ENCODE results near the gene SLC27A1.
A peak's percentile ranks its signal among the peaks of the same experiment; 100 is the strongest.

SLC27A1 gene

GRCh38 chr19:17470068-17470841, at the start of gene SLC27A1:
Gene SLC27A1, plus strand, starts transcription at chr19:17470524. Its CDS starts 17 bp downstream, at chr19:17470541.
- DNase-seq (ENCODE audit: low read depth) = peak; percentile 96

- DNase-seq (ENCODE audit: low read depth) = no peak
Measured at GRCh38 chr19:17421942-17422341, 48.4 kb upstream of the SLC27A1 start.

DNA sequence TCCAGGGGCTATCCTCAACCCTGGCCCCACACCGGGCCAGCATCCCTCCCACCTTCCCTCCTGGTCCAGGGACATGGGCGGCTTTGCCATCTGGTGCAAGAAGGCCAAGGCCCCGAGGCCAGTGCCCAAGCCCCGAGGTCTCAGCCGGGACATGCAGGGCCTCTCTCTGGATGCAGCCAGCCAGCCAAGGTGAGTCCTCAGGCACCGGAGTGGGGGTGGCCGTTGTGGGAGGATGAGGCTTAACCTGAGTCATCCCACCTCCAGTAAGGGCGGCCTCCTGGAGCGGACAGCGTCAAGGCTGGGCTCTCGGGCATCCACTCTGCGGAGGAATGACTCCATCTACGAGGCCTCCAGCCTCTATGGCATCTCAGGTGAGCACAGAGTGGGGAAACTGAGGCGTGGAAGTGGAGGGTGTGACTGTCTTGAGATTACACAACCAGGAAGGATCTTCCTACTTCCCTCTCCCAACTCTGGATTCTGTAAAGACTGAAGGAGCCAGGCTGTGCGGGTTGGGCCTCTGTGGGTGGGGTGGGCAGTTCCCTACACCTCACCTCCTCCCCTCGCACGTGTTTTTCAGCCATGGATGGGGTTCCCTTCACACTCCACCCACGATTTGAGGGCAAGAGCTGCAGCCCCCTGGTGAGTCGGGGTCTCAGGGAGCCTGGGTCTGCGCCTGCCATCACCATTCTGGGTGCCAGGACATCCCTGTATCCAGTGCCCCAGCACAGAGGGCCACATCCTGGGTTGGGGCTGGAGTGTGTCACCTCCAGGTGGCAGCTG, 46.7 kb upstream of the SLC27A1 start:
- no peak for DNase-seq (ENCODE audit: low read depth)

GRCh38 chr19:17424743-17425365, 45.5 kb upstream of the SLC27A1 start:
- no peak for DNase-seq (ENCODE audit: low read depth)

DNA sequence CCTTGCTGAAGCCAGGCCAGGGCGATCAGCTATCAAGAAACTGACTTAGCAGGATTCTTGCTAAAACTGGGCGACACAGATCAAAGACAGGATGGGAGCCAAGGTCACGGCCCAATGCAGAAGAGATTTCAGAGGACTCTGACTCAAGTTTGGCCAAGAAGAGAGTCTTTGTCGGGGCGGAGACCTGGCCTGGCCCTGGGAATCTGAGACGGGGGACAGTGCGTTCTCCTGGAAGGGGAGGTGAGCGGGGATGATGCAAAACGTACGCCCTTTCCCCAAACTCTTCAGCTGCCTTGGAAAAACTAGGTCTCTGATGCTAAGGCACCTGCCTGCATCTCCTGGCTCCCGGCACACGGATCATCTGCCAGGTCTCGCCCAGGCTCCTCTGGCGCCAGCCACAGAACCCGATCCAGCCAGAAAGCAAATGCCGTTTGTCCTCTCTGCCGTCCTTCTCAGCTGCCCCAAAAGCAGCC, 40.6 kb upstream of the SLC27A1 start:
- no peak for DNase-seq (ENCODE audit: low read depth)

GRCh38 chr19:17431417-17431816, 38.9 kb upstream of the SLC27A1 start:
- DNase-seq (ENCODE audit: low read depth) = no peak

GRCh38 chr19:17435218-17435617, 35.1 kb upstream of the SLC27A1 start:
- DNase-seq (ENCODE audit: low read depth) = no peak

DNA sequence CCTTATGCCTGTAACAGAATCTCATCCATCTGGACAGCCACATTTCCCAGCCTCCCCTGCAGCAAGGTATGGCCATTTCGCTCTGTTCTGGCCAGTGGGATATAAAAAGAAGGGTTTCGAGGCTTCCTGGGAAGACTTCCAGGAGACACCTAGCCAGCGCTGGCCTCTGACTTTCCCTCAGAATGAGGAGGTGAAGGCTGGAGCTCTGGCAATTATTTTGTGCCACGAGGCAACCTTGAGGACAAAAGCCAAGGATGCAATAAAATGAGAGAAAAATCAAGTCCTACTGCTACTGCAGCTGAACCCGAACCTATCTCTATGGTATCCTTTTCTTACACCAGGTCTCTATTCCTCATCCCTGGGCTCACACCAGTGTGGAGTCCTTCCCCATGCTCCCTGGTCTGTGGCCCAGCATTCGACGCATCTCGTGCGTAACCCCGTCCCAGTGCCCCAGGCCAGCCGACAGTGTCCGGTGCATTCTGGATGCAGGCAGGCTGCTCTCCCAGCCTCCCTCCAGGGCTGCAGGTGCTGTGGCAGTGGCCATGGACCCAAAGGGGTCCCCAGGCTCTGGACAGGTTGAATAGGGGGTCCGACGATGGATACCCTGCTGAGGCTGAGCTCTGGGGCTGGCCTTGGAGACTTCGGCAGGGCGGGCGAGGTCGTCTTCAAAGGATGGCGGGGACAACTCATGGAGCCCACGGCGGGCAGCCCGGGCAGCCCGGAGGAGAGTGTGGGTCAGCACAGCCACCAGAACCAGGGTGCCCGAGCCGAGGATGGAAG, 34.0 kb upstream of the SLC27A1 start:
- no peak for DNase-seq (ENCODE audit: low read depth)

DNA sequence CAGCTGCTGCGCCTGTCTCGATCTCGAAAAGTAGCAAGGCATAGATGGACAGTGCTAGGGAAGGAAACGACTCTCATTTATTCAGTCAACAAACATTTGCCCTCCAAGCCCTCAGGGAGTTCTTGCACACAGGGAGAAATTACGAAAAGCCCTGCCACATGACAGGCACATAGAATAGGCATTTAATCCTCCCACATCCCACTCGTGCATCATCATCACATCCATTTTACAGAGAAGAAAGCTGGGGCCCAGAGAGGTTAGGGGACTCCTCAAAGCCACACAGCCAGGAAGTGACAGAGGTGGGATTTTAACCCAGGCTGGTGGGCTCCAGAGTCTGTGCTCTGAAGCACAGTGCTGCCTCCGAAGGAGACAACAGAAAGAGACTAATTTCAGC, 33.5 kb upstream of the SLC27A1 start:
- DNase-seq (ENCODE audit: low read depth) = no peak

GRCh38 chr19:17441241-17442021, 28.9 kb upstream of the SLC27A1 start:
- DNase-seq (ENCODE audit: low read depth) = no peak

DNA sequence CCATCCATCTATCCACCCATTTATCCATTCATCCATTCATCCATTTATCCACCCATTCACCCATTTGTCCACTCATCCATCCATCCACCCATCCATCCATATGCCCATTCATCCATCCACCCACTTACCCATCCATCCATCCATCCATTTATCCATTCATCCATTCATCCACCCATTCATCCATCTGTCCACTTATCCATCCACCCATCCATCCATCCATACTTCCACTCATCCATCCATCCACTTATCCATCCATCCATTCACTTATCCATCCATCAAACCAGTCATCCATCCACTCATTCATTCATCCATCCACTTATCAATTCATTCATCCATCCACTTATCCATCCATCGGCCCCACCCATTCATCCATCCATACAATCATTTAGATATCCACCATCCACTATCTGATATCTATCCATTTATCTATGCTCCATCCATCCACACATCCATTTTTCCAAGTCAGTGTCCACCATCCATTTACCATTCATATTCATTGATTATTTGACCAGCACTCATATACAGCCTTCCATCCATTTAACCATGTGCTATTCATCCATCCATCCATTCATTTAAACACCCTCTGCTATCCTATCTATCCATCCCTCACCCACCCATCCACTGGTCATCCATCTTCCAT, 24.7 kb upstream of the SLC27A1 start:
- no peak for DNase-seq (ENCODE audit: low read depth)

DNA sequence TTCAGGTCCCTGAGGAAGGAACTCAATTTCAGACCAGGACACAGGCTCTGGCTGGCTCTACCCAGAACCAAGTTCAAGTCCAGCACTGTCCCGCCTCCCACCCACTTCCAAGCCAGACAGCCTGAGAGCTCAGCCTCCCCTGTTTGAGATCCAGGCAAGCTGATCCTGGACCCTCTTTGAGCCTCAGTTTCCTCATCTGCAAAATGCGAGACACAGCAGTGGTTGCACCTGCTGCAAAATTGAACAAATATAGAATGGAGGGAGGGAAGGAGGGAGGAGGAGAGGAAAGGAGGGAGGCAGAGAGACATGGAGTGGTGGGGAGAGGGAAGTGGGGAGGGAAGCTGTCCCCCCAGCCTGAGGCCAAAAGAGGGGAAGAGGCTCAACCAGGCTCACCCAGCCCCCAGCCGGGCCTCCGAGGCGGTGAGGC, 22.6 kb upstream of the SLC27A1 start:
- no peak for DNase-seq (ENCODE audit: low read depth)

- DNase-seq (ENCODE audit: low read depth) = no peak
Measured at GRCh38 chr19:17448131-17448967, 22.0 kb upstream of the SLC27A1 start, which contains the start of gene TMEM221. Gene TMEM221, minus strand, starts transcription at chr19:17448668. Its CDS starts 206 bp downstream, at chr19:17448462.

DNA sequence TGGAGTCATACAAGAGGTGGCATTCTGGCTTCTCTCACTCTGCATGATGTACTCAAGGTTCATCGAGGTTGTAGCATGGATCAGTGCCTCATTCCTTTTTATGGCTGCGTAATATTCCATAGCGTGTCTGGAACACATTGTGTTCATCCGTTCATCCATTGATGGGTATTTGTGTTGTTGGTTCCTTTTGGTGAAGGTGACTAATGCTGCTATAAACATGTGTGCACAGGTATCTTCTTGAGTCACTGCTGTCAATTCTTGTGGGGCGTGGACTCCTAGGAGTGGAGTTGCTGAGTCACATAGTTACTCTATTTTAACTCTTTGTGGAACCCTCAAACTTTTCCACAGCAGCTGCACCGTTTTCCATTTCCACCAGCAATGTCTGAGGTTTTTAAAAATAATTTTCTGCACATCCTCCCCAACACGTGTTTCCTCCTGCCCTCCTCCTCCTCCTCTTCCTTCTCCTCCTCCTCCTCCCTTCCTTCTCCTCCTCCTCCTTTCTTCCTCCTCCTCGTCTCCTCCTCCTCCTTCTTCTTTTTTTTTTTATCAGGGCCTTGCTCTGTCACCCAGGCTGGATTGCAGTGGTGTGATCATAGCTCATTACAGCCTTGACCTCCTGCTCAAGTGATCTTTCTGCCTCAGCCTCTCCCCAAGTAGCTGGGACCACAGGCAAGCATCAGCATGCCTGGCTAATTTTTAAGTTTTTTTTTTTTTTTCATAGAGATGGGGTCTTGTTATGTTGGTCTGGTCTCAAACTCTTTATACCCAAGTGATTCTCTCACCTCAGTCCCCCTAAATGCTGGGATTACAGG, 19.9 kb upstream of the SLC27A1 start:
- DNase-seq (ENCODE audit: low read depth) = no peak

DNA sequence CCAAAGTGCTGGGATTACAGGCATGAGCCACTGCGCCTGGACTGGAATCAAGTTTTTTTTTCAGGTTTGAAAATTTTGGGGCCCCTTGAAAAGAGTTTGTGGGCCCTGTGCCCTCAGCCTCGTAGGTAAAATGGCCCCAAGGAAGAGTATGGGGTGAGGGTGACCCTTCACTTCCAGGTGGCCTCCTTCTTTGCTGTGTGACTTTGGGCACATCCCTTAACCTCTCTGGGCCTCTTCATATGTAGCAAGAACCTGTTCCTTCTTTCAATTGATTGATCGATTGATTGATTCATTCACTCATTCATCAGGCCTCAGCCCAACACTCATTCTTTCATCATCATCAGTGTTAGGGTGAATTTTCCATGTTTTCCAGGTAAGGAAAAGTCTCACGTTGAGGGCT, 18.5 kb upstream of the SLC27A1 start:
- no peak for DNase-seq (ENCODE audit: low read depth)

- DNase-seq (ENCODE audit: low read depth) = no peak
Measured at GRCh38 chr19:17454576-17455071, 15.7 kb upstream of the SLC27A1 start.

- no peak for DNase-seq (ENCODE audit: low read depth)
Measured at GRCh38 chr19:17455308-17456123, 14.8 kb upstream of the SLC27A1 start.

DNA sequence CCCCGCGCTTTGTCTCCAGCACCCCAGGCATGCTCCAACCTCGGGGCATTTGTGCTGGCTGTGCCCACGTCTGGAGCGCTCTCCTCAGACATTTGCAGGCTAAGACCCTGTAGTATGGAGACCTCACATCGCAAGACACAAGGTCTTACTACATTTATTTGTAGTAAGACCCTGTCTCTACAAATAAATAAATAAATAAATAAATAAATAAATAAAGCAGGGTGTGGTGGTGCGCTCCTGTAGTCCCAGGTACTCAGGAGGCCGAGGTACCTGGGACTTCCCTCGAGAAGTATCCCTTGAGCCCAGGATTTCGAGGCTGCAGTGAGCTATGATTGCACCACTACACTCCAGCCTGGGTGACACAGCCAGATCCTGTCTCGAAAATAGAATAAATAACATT, 14.2 kb upstream of the SLC27A1 start:
- no peak for DNase-seq (ENCODE audit: low read depth)

Data from HS-27A (cell line).